Sigmoid colon (tissue), 4 donors: ENCODE data around the gene FHOD3.

Source experiments
- EP300 ChIP-seq, 4 donors: sonication (generic); formaldehyde crosslinking; IDR thresholded peaks; one replicate each; pipeline ENCODE4 v1.6.1; 2017; ENCODE audit warnings: antibody characterized with exemption in 4 of 4
- POLR2AphosphoS5 ChIP-seq, 4 donors: sonication (generic); formaldehyde crosslinking; IDR thresholded peaks; one replicate each; pipeline ENCODE4 v1.6.1; 2017; ENCODE audit warnings: antibody characterized with exemption in 4 of 4
- TF ChIP-seq, protein P1 (sequence below), 4 experiments: fragments of 450-650 bp in 3 of 4; fragments of 200-600 bp in 1 of 4; IDR thresholded peaks; one replicate each; pipeline ENCODE4 v1.5.1; 2016 to 2019; ENCODE audit warnings: antibody characterized with exemption in 4 of 4, mild to moderate bottlenecking in 3 of 4, moderate library complexity in 2 of 4

GRCh38 chr18:36729197-36729596, 431.7 kb downstream of the FHOD3 start:
- TF ChIP-seq, protein P1, sequence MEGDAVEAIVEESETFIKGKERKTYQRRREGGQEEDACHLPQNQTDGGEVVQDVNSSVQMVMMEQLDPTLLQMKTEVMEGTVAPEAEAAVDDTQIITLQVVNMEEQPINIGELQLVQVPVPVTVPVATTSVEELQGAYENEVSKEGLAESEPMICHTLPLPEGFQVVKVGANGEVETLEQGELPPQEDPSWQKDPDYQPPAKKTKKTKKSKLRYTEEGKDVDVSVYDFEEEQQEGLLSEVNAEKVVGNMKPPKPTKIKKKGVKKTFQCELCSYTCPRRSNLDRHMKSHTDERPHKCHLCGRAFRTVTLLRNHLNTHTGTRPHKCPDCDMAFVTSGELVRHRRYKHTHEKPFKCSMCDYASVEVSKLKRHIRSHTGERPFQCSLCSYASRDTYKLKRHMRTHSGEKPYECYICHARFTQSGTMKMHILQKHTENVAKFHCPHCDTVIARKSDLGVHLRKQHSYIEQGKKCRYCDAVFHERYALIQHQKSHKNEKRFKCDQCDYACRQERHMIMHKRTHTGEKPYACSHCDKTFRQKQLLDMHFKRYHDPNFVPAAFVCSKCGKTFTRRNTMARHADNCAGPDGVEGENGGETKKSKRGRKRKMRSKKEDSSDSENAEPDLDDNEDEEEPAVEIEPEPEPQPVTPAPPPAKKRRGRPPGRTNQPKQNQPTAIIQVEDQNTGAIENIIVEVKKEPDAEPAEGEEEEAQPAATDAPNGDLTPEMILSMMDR (IDR thresholded peaks at IDR 0.05), result no peak
- TF ChIP-seq POLR2AphosphoS5 (IDR thresholded peaks at IDR 0.05), result no peak
- TF ChIP-seq EP300 (IDR thresholded peaks at IDR 0.05), result no peak
